B cell (primary cell): Measurements from ENCODE around the gene PGM5. TPM values are rescaled to one million over a fixed set of nuclear protein-coding genes. Genes with fewer than 3 reads are reported as not detected.

Experiments
- ATAC-seq: fragments of 200-7000 bp; cut with Tn5 transposase; one replicate; pipeline ENCODE4 v1.10.0; 2021; ENCODE audit warnings: low read depth, mild to moderate bottlenecking, moderate number of reproducible peaks, moderate library complexity
- CTCF ChIA-PET: fragments of 350-600 bp; sonication (Branson Sonifier 250); formaldehyde crosslinking; loops from one replicate; lab custom pipeline; 2021; ENCODE audit warnings: antibody characterized with exemption, inconsistent platforms; lab: Charles Lee
- POLR2A ChIA-PET: fragments of 350-600 bp; sonication (Branson Sonifier 250); formaldehyde crosslinking; loops from one replicate; lab custom pipeline; 2021; ENCODE audit warnings: antibody characterized with exemption; lab: Charles Lee
- DNase-seq: peaks from one replicate; pipeline ENCODE4 v3.0.0; 2013
- H2AFZ ChIP-seq: 2 replicates; pipeline ENCODE4 v1.6.1; 2012; ENCODE audit warnings: mild to moderate bottlenecking, low read depth, low read length; ENCODE audit not compliant: insufficient read depth, poor library complexity, severe bottlenecking
- H3K27ac ChIP-seq, 2 donors: 1 replicate in 1 of 2; 2 replicates in 1 of 2; pipeline ENCODE4 v1.5.1; 2012 to 2013; ENCODE audit warnings: low read length in 2 of 2, mild to moderate bottlenecking in 2 of 2, moderate library complexity in 1 of 2
- H3K27me3 ChIP-seq, 4 experiments: fragments of 200-600 bp in 1 of 4; sonication (generic) in 1 of 4; replicated peaks in 1 of 4; 1 replicate in 2 of 4; 2 replicates in 2 of 4; pipeline versions ENCODE4 v1.6.1 to v1.7.0; 2013 to 2016; ENCODE audit warnings: low read length in 3 of 4, mild to moderate bottlenecking in 2 of 4, mixed read lengths in 1 of 4, moderate library complexity in 1 of 4; ENCODE audit not compliant: insufficient read depth in 4 of 4, control insufficient read depth in 3 of 4; ENCODE audit errors: control extremely low read depth in 1 of 4
- H3K36me3 ChIP-seq, 2 experiments: replicated peaks in 1 of 2; 1 replicate in 1 of 2; 2 replicates in 1 of 2; pipeline versions ENCODE4 v1.6.1 to v1.7.1; 2013; ENCODE audit warnings: low read length in 1 of 2; ENCODE audit not compliant: insufficient read depth in 2 of 2, control insufficient read depth in 1 of 2; ENCODE audit errors: control extremely low read depth in 1 of 2, extremely low read depth in 1 of 2
- H3K4me1 ChIP-seq, 2 donors: fragments of 200-600 bp in 1 of 2; sonication (generic) in 1 of 2; 1 replicate in 1 of 2; 2 replicates in 1 of 2; pipeline versions ENCODE4 v1.5.1 to v1.6.1; 2013 to 2017; ENCODE audit warnings: low read length in 2 of 2; ENCODE audit not compliant: control insufficient read depth in 2 of 2, insufficient read depth in 2 of 2
- H3K4me2 ChIP-seq: replicated peaks from 2 replicates; pipeline ENCODE3; 2012; ENCODE audit warnings: mild to moderate bottlenecking, low read depth, low read length; ENCODE audit not compliant: poor library complexity, severe bottlenecking
- H3K4me3 ChIP-seq, 5 experiments: fragments of 200-600 bp in 1 of 5; sonication (generic) in 1 of 5; 1 replicate in 3 of 5; 2 replicates in 2 of 5; pipeline versions ENCODE4 v1.5.1 to v1.7.0; 2011 to 2016; ENCODE audit warnings: low read length in 4 of 5, mild to moderate bottlenecking in 4 of 5, low read depth in 2 of 5, control low read depth in 1 of 5, moderate library complexity in 1 of 5; ENCODE audit not compliant: insufficient read depth in 1 of 5; ENCODE audit errors: control extremely low read depth in 1 of 5, extremely low read depth in 1 of 5
- H3K79me2 ChIP-seq: fragments of 200-600 bp; sonication (generic); one replicate; pipeline ENCODE4 v1.6.0; 2016; ENCODE audit warnings: low read length; ENCODE audit not compliant: control insufficient read depth, insufficient read depth
- H3K9ac ChIP-seq: fragments of 200-600 bp; sonication (generic); 2 replicates; pipeline ENCODE4 v1.6.1; 2017; ENCODE audit warnings: mild to moderate bottlenecking, low read length, moderate library complexity
- H3K9me3 ChIP-seq, 3 donors: one replicate each; pipeline versions ENCODE4 v1.6.1 to v1.7.1; 2013; ENCODE audit warnings: low read length in 2 of 3; ENCODE audit not compliant: control insufficient read depth in 2 of 3, insufficient read depth in 1 of 3; ENCODE audit errors: control extremely low read depth in 1 of 3
- H4K20me1 ChIP-seq: 2 replicates; pipeline ENCODE4 v1.6.0; 2012; ENCODE audit warnings: mild to moderate bottlenecking, low read length; ENCODE audit not compliant: insufficient read depth, control insufficient read depth, poor library complexity, severe bottlenecking
- H3K27ac Mint-ChIP-seq: one replicate; pipeline ENCODE4 v1.8.0; 2021; ENCODE audit warnings: mixed read lengths
- H3K27me3 Mint-ChIP-seq: one replicate; pipeline ENCODE4 v1.8.0; 2021; ENCODE audit warnings: mixed read lengths
- H3K4me1 Mint-ChIP-seq: one replicate; pipeline ENCODE4 v1.8.0; 2021; ENCODE audit warnings: mixed read lengths
- H3K4me3 Mint-ChIP-seq: one replicate; pipeline ENCODE4 v1.8.0; 2021; ENCODE audit warnings: mixed read lengths
- H3K9me3 Mint-ChIP-seq: one replicate; pipeline ENCODE4 v1.8.0; 2022; ENCODE audit warnings: mixed read lengths; ENCODE audit not compliant: insufficient read depth
- CTCF ChIP-seq: fragments of 200-600 bp; IDR thresholded peaks from one replicate; pipeline ENCODE4 v1.8.0; 2022; ENCODE audit warnings: antibody characterized with exemption, mild to moderate bottlenecking
- EZH2 ChIP-seq: IDR thresholded peaks from 2 replicates; pipeline ENCODE4 v1.6.1; 2012; ENCODE audit warnings: borderline replicate concordance, low read depth, mild to moderate bottlenecking, moderate library complexity, low read length; ENCODE audit not compliant: insufficient read depth, poor library complexity, severe bottlenecking
- WGBS: methylation state at CpG from one replicate; pipeline ENCODE4 v1.1.5; 2013; ENCODE audit warnings: missing lambda C conversion rate; ENCODE audit not compliant: insufficient coverage; 5-methylcytosine and 5-hydroxymethylcytosine counted together
- intact Hi-C: fragments of 100-400 bp; cut with micrococcal nuclease; formaldehyde crosslinking; loops from one replicate; pipeline ENCODE4 v1.10.0; 2022
- polyA plus RNA-seq: library from polyadenylated mRNA; depleted of rRNA; stranded (reverse); fragments of >200 nt; gene quantifications from 2 replicates; pipeline ENCODE4 v1.2.3, GENCODE V29; 2012
- total RNA-seq, 2 donors: library from RNA; stranded (reverse); fragments of 120-200 nt in 1 of 2; gene quantifications; 1 replicate in 1 of 2; 2 replicates in 1 of 2; pipeline versions ENCODE4 v1.2.3 to v1.2.4, GENCODE V29; 2013 to 2022

PGM5 gene
- total and polyA plus RNA-seq, 2 donors (not counting 1 experiment from before 2014, with no cell fraction given): not detected

DNA sequence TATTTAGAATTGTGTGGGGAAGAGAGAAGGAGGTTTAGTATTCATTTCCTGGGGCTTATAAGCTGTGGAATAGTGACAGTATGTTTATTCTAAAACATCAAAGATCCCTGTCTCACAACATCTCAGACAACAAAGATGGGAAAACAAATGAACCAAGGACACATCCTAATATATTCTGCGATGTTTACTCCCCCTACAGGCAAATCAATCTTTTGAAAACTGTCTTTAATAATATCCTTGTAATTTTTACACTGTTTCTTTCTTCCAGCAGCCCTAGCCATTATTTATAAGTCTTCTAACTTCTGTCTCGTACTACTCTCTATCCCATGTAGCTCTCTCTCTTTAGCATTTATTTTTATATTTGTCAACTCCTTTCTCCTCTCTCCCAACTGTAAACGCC is 217.7 kb downstream of the PGM5 start:
- Histone ChIP-seq H3K4me3 (no peak overlapping the region), H3K4me2 (no peak overlapping the region), H2AFZ (no peak overlapping the region), H3K4me1 (peaks cover 18 to 20% of the 10 kb centered on the region in 2 donors), H3K9me3 (peaks cover 0 to 8% (median 7%) of the 10 kb centered on the region in 3 donors), H3K27me3 (no peaks in the 10 kb centered on the region), H3K36me3 (no peaks in the 10 kb centered on the region), H3K79me2 (no peaks in the 10 kb centered on the region), H3K27ac (no peak overlapping the region), H3K9ac (no peak overlapping the region), H4K20me1 (no peaks in the 10 kb centered on the region)
- intact Hi-C loops: no loop called here
- WGBS: 80% methylated on average over 2 of the region's 3 CpGs
- no peak for ATAC-seq
- Mint-ChIP-seq H3K4me3 (no peak overlapping the region), H3K27ac (no peak overlapping the region), H3K27me3 (no peaks in the 10 kb centered on the region), H3K9me3 (peaks cover 7% of the 10 kb centered on the region), H3K4me1 (peaks cover 23% of the 10 kb centered on the region)
- CTCF ChIA-PET: interaction anchor here (0.7 to 2.3 kb wide), 10 partner anchors 11 to 454 kb away, joined by 3 to 11 read pairs (median 5); no protein-coding TSS in a partner anchor
- DNase-seq: no peak
- POLR2A ChIA-PET: no interaction called here
- TF ChIP-seq EZH2: no peak
- no peak for TF ChIP-seq CTCF

DNA sequence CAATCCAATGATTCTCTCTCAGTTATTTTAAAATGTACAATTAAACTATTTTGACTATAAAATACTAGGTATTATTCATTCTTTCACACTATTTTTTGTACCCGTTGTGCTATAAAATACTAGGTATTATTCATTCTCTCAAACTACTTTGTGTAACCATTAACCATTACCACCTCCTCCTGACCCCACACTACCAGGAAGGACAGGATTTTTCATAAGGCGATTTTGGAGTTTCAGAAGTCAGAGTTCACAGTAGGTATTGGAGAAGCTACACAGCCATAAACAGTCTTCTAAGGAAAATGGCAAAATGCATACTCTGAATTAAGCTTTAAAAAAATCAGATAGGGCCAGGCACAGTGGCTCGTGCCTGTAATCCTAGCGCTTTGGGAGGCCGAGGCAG is 219.4 kb downstream of the PGM5 start:
- H3K27ac ChIP-seq: no peak overlapping the region
- H3K4me1 ChIP-seq: peaks cover 25% of the 10 kb centered on the region in 2 donors
- ChIA-PET POLR2A (no interaction called here), CTCF (interaction anchor here (1.4 to 1.8 kb wide), 3 partner anchors 8 to 460 kb away, joined by 3 to 7 read pairs (median 4); partner anchors contain the start of gene FXN)
- H2AFZ ChIP-seq: no peak overlapping the region
- DNase-seq (no peak), ATAC-seq (no peak)
- H3K9me3 ChIP-seq: peaks cover 0 to 8% (median 7%) of the 10 kb centered on the region in 3 donors
- Mint-ChIP-seq H3K27me3 (no peaks in the 10 kb centered on the region), H3K4me1 (peaks cover 29% of the 10 kb centered on the region), H3K27ac (no peak overlapping the region), H3K9me3 (peaks cover 7% of the 10 kb centered on the region), H3K4me3 (no peak overlapping the region)
- H3K4me3 ChIP-seq: no peak overlapping the region
- H3K27me3 ChIP-seq: no peaks in the 10 kb centered on the region
- TF ChIP-seq CTCF: no peak
- no peaks in the 10 kb centered on the region for H3K79me2 ChIP-seq
- no peaks in the 10 kb centered on the region for H4K20me1 ChIP-seq
- 67% methylated on average over 3 of the region's 5 CpGs for WGBS
- H3K36me3 ChIP-seq: no peaks in the 10 kb centered on the region
- H3K4me2 ChIP-seq: no peak overlapping the region
- intact Hi-C loops: loop anchor here (5.0 kb wide), 1 partner anchor 1181 kb away; no protein-coding TSS in a partner anchor
- H3K9ac ChIP-seq: no peak overlapping the region
